Islet precursor cell (in vitro differentiated cells): Measurements from ENCODE around the gene TWNK.
"Not testable (repeated sequence)": the region's sequence is repeated elsewhere in the genome, so short reads cannot be mapped to it uniquely, and the experiment has no call there.

Experiments used
- DNase-seq: peaks from one replicate; pipeline ENCODE4 v3.0.0-alpha.2; 2018

Gene TWNK

DNA sequence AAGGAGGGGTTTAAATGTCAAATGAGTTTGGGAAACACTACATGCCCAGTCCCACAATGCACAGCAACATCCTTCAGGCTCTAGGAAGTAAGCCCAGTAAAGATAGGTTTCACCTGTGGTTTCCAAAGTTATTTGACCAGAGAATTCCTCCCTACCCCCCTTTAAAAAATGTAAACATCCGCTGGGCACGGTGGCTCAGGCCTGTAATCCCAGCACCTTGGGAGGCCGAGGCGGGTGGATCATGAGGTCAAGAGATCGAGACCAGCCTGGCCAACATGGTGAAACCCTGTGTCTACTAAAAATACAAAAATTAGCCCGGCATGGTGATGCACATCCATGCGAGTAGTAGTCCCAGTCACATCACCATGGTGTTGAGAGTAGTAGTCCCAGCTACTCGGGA lies 11.9 kb upstream of the TWNK start:
- not testable (repeated sequence) for DNase-seq

DNA sequence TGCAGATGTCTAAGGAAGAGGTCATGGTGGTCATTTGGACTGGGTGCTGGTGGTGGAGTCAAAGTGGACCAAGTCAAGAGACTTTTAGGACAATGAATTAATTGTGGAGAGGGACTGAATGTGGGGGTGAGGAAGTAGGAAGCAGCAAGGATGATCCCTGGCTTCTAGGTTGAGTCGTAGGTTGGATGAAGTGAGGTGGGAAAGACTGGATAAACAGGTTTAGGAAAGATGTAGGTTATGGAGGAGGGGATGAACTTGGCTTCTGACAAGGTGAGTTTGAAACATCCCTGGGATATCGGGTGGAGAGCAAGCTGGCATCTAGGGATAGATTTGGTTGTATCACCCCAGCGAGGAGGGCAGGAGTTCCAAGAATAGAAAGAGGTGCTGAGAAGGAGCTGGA lies 10.4 kb upstream of the TWNK start:
- peak; percentile 29 for DNase-seq

GRCh38 chr10:100977436-100977835 lies 9.9 kb upstream of the TWNK start:
- DNase-seq, result peak; percentile 38

GRCh38 chr10:100978121-100978900 lies 9.0 kb upstream of the TWNK start:
- DNase-seq, result peak; percentile 34

DNA sequence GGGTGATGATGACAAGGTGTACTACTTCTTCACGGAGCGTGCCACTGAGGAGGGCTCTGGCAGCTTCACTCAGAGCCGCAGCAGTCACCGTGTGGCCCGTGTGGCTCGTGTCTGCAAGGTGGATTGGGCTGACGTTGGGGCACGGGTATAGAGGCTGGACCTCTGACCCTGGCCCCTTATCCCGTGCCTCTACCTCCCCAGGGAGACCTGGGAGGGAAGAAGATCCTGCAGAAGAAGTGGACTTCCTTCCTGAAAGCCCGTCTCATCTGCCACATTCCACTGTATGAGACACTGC lies 8.5 kb upstream of the TWNK start:
- peak; percentile 30 for DNase-seq

- peak; percentile 42 for DNase-seq
Observed at GRCh38 chr10:100979791-100980272, 7.5 kb upstream of the TWNK start.

DNA sequence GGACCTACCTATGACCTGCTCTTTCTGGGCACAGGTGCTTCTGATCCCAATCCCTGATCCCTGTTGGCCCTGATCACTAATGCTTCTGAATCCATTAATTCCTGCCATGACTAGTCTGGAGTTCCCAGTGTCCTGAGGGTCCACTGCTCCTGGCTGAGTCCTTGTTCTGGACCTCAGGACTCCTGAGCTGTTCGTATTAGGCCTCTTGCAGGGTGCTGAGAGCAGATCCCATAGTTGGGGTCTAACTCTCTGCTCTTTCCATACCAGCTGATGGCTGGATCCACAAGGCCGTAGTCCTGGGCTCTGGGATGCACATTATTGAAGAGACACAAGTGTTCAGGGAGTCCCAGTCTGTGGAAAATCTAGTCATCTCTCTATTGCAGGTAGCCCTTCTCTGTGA lies 7.0 kb upstream of the TWNK start:
- no peak for DNase-seq

DNA sequence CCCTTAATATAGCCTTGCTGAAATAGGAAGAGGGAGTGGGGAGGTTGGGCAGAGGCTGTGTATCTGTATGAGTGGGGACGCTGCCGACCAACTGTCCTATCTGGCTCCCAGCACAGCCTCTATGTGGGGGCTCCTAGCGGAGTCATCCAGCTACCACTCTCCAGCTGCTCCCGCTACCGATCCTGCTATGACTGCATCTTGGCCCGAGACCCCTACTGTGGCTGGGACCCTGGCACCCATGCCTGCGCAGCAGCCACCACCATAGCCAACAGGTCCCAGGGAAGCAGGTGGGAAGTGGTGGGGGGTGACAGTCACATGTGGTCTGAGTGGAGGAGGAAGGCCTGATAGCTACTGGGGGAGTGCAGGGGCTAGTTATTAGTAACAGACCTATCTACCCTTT lies 6.6 kb upstream of the TWNK start:
- peak; percentile 38 for DNase-seq

DNA sequence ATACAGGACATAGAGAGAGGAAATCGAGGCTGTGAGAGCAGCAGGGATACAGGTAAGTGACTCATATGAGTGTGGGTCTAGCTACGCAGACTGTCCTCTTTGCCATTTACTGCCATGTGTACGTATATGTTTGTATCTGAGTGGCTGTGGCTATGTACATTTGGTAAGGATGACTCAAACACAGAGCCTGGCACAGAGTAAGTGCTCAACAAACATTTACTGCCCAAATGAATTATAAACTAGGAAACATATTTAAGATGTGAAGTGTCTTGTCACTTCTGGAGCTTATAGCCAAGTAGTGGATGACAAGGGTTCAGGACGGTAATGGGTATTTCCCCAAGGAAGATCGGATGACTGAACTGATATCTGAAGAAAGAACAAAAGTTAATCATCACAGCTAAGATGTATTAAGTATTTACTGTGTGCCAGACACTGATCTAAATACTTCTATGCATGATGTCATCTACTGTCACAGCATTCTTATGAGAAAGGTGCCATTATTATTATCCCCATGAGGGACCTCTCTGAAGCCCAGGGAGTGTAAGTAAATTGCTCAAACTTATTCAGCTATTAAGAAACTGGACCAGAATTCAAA lies 6.1 kb upstream of the TWNK start:
- no peak for DNase-seq

GRCh38 chr10:100982916-100983830 lies 4.2 kb upstream of the TWNK start:
- peak; percentile 30 for DNase-seq

DNA sequence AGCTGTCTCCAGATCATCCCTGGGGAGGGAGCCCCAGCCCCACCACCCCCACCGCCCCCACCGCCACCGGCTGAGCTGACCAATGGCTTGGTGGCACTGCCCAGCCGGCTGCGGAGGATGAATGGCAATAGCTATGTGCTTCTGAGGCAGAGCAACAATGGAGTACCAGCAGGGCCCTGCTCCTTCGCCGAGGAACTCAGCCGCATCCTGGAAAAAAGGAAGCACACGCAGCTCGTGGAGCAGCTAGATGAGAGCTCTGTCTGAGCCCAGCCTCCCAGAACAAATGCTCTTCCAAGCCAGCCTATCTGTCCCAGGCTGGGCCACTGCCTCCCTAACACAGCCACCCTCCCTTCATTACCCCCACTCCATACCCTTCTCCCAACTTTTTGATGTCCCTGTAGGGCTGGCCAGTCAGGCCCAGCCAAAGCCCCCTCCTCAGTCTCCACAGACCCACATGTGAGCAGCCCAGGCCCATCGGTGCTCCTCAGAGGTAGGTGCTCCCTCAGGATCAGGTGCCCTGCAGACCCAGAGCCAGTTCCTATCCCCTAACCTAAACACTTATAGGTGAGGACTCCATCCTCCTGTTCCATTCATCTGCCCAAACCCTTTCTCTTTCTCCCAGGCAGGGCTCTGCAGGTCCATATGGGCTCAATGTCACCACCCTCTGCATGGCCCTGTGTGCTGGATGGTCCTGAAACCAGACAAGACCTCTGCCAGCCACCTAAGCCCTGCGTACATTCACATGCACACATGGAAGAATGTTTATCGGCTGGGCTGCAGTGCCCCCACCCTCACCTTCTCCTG lies 3.3 kb upstream of the TWNK start:
- no peak for DNase-seq

GRCh38 chr10:100984672-100985177 lies 2.6 kb upstream of the TWNK start:
- no peak for DNase-seq

DNA sequence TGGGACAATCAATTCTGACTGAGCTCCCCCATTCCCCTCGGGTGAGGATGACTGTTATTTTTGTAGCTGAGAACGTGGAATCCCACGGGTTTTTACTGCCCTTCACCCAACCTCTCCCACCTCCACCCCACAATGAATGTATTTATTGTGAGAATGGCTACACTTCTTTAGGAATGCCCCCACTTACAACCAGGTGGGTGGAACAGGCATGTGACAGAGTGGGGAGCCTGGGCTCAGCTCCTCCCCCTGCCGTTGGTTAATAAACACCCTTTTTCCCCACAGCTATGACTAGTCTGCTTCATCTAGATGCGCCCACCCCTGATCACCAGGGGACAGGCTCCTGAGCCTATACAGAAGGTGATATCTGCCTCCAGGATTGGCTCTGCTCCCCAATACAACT lies 2.0 kb upstream of the TWNK start:
- no peak for DNase-seq

GRCh38 chr10:100986623-100986951 lies 756 bp upstream of the TWNK start:
- no peak for DNase-seq

DNA sequence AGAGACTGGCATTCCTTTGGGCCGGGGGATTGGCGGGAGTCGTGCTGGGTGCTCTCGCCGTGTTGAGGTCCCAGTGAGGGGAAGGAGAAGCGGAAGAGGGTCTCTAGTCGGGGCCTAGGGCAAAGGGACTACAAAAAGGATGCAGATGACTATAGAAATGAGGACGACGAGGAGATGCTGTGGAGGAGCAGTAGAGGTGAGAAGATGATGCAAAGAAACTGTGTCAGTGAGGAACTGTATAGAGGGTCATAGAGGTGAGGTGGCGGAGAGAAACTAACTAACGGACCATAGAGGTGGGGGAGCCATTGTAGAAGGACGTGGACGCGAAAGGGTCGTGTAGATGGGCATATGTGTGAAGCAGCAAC lies 324 bp downstream of the TWNK start:
- DNase-seq, result no peak

- no peak for DNase-seq
Observed at GRCh38 chr10:100988166-100988565, 823 bp downstream of the TWNK start.

GRCh38 chr10:100989088-100989487 lies 1.7 kb downstream of the TWNK start:
- DNase-seq, result no peak

DNA sequence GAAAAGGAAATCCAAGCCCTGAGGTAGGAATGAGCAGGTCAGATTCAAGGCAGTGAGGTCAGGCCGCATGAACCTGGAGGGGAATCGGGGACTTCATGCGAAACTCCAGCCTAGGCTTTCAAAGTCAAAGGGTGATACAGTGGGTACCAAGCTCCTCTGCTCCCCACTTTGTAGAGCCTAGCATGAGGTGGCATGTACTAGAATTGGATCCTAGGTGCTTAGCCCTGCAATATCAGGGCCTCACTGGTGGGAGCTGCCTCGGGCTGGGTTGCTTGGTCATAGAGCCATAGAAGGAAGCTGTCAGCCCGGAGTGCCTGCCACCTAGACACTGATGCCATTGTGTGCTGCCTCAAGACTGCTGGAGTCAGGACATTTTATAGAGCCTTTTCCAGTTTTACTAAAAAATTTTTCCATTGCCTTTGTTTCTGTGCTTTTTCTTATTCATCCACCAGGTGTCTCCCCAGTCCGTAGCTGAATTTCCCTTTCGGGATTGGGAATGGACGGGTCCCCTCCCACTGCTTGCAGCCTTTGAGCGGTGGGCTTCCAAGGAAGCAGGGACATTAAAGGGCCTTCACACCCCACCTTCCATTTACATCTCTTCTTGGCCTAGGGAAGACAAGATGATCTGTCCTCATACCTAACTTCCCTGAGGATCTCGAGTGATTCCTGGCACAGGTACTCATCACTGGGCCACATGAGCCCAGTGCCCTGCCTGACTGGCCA lies 6.8 kb downstream of the TWNK start:
- DNase-seq, result no peak

- DNase-seq, result no peak
Observed at GRCh38 chr10:100995181-100995580, 7.8 kb downstream of the TWNK start.

- peak; percentile 82 for DNase-seq
Observed at GRCh38 chr10:100996678-100997359, 9.5 kb downstream of the TWNK start.

- DNase-seq, result peak; percentile 95
Observed at GRCh38 chr10:100997360-100998182, 10.2 kb downstream of the TWNK start.
